ENCODE measurements around the gene SNORC.

DNA sequence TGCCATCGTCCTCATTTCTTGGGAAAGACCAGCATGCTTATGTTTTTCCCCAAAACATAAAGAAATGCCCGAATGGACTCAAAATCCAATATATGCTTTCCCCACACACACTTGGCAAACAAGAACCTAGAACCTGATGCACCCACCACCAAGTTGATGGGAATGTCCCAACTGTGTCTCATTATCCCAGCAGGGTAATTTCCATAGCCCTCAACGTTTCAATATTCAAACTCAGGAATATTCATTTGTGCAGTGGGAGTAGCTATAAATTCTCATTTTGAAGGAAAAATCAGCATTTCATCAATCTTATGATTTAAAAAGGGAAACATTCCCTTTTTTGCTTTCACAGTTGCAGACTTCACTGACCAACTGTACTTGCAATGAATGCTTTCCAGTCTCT is 50.7 kb downstream of the SNORC start:
- TF ChIP-seq, protein P1, sequence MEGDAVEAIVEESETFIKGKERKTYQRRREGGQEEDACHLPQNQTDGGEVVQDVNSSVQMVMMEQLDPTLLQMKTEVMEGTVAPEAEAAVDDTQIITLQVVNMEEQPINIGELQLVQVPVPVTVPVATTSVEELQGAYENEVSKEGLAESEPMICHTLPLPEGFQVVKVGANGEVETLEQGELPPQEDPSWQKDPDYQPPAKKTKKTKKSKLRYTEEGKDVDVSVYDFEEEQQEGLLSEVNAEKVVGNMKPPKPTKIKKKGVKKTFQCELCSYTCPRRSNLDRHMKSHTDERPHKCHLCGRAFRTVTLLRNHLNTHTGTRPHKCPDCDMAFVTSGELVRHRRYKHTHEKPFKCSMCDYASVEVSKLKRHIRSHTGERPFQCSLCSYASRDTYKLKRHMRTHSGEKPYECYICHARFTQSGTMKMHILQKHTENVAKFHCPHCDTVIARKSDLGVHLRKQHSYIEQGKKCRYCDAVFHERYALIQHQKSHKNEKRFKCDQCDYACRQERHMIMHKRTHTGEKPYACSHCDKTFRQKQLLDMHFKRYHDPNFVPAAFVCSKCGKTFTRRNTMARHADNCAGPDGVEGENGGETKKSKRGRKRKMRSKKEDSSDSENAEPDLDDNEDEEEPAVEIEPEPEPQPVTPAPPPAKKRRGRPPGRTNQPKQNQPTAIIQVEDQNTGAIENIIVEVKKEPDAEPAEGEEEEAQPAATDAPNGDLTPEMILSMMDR (IDR thresholded peaks at IDR 0.05; ENCODE audit: low read depth, low read length) = no peak
- TF ChIP-seq, protein P2, sequence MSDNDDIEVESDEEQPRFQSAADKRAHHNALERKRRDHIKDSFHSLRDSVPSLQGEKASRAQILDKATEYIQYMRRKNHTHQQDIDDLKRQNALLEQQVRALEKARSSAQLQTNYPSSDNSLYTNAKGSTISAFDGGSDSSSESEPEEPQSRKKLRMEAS (IDR thresholded peaks at IDR 0.05; ENCODE audit: low read depth, low read length) = no peak
- TF ChIP-seq POLR2A (IDR thresholded peaks at IDR 0.05; ENCODE audit: extremely low read depth, insufficient read length) = no peak
